Measurements from ENCODE around the gene PLA2G2E. TPM values are rescaled to one million over a fixed set of nuclear protein-coding genes. Genes with fewer than 3 reads are reported as not detected.

The PLA2G2E gene
- total RNA-seq, 6 experiments from 2014 or later, result not detected

DNA sequence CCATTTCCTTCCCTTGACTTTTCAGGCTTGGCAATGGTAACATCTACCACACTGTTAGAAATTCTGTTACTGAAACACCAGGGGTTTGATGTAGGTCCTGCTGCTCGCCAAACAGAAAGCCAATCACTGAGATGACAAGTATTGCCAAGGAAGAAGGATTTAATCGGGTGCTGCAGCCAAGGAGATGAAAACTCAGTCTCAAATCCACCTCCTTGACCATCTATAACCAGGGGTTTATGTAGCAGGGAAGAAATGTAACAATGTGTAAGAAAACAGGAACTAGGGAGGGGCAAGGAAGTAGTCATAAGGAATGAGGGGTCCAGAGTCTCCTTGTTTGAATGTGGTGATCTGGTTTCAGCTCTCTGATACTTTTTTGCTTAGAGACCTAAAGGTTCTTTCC lies 30.6 kb upstream of the PLA2G2E start:
- WGBS (ENCODE audit: insufficient coverage, low coverage, low lambda C conversion rate, missing lambda C conversion rate), result 62% methylated on average over 2 of the region's 2 CpGs
- Histone ChIP-seq H3K27me3 (no peaks in the 10 kb centered on the region), H3K4me1 (no peaks in the 10 kb centered on the region), H3K27ac (no peak overlapping the region), H3K4me3 (no peak overlapping the region), H3K36me3 (no peaks in the 10 kb centered on the region), H3K9me3 (no peaks in the 10 kb centered on the region)
- no peak for DNase-seq
- intact Hi-C loops (cut with DNase I), result no loop called here
- ATAC-seq, result no peak
- TF ChIP-seq, protein P1, sequence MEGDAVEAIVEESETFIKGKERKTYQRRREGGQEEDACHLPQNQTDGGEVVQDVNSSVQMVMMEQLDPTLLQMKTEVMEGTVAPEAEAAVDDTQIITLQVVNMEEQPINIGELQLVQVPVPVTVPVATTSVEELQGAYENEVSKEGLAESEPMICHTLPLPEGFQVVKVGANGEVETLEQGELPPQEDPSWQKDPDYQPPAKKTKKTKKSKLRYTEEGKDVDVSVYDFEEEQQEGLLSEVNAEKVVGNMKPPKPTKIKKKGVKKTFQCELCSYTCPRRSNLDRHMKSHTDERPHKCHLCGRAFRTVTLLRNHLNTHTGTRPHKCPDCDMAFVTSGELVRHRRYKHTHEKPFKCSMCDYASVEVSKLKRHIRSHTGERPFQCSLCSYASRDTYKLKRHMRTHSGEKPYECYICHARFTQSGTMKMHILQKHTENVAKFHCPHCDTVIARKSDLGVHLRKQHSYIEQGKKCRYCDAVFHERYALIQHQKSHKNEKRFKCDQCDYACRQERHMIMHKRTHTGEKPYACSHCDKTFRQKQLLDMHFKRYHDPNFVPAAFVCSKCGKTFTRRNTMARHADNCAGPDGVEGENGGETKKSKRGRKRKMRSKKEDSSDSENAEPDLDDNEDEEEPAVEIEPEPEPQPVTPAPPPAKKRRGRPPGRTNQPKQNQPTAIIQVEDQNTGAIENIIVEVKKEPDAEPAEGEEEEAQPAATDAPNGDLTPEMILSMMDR (IDR thresholded peaks at IDR 0.05), result no peak
- no peak for TF ChIP-seq POLR2A (IDR thresholded peaks at IDR 0.05)

DNA sequence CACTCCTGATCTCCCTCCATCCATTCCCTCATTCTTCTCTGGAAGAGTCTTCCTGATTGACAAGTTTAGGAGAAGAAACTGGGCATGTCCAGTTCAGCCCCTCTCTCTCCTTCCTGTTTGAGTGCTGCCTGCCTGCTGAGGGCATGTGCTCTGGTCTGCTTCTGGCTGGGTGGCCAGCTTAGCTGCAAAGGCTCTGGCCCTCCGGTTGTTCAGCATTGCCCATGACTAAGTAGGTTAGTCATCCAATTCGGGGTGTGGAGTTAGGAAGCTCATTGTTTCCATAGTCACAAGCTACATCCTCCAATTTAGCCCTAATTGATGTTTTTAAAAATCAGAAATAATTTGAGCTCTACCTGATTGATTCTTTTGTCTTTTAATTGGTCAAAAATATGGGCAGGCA lies 25.6 kb upstream of the PLA2G2E start:
- ATAC-seq, result no peak
- WGBS (ENCODE audit: insufficient coverage, low coverage, low lambda C conversion rate, missing lambda C conversion rate), result 29% methylated on average over 2 of the region's 2 CpGs
- intact Hi-C loops (cut with DNase I), result no loop called here

DNA sequence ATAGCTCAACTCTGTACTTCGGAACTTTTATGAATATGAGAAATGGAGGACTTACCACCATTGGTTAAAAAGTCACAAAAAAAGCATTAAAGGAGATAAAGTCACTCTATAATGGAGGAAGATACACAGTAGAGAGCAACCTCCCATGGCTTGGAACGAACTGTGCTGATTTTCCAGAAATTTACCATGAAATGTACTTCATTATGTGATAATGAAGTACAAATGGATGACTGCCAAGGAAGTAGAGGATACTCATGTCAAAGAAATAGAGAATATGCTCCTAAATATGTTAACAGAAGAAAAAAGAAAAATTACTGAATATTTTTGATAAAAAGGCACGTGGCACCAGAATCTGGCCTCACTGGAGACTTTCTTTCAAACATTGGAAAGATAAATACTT lies 23.6 kb upstream of the PLA2G2E start:
- no peak overlapping the region for H3K27ac ChIP-seq
- WGBS (ENCODE audit: insufficient coverage, low coverage, low lambda C conversion rate, missing lambda C conversion rate), result 54% methylated on average over 3 of the region's 3 CpGs
- intact Hi-C loops (cut with DNase I), result no loop called here
- H3K36me3 ChIP-seq, result no peaks in the 10 kb centered on the region
- DNase-seq, result no peak
- no peaks in the 10 kb centered on the region for H3K27me3 ChIP-seq
- no peak for ATAC-seq
- TF ChIP-seq, protein P1 (IDR thresholded peaks at IDR 0.05), result no peak
- TF ChIP-seq POLR2A (IDR thresholded peaks at IDR 0.05), result no peak
- no peak overlapping the region for H3K4me3 ChIP-seq
- no peaks in the 10 kb centered on the region for H3K9me3 ChIP-seq
- no peaks in the 10 kb centered on the region for H3K4me1 ChIP-seq

More for the DNA sequence above, 25.6 kb upstream of the PLA2G2E start:
- TF ChIP-seq POLR2A (IDR thresholded peaks at IDR 0.05), result no peak
- TF ChIP-seq, protein P1 (IDR thresholded peaks at IDR 0.05), result no peak
- no peaks in the 10 kb centered on the region for H3K36me3 ChIP-seq
- no peak for DNase-seq
- no peaks in the 10 kb centered on the region for H3K9me3 ChIP-seq
- H3K4me3 ChIP-seq, result no peak overlapping the region
- H3K27me3 ChIP-seq, result no peaks in the 10 kb centered on the region
- H3K27ac ChIP-seq, result no peak overlapping the region
- H3K4me1 ChIP-seq, result no peaks in the 10 kb centered on the region

DNA sequence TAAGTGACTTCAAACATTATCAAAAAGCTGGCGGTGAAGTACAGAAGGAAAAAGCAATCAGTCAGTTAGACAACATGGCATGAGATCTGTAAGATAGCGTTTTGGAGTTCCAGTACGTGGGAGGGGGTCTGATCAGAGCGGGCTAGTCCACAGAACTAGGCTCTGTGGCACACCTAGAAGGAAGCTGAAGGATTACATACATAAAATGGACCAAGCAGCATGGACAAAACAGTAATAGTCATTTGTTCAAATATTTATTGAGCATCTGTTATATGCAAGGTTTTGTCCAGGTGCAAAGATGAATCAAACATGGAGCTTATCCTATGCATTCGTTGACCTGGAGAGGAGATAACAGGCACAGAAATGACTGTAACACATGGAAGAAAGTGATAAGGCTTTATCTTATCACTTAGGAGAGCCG lies 22.9 kb upstream of the PLA2G2E start:
- no peak overlapping the region for H3K4me3 ChIP-seq
- no peak for DNase-seq
- no peaks in the 10 kb centered on the region for H3K27me3 ChIP-seq
- no peak for ATAC-seq
- H3K27ac ChIP-seq, result no peak overlapping the region
- WGBS (ENCODE audit: insufficient coverage, low coverage, low lambda C conversion rate, missing lambda C conversion rate), result 23% methylated on average over 6 of the region's 6 CpGs
- H3K9me3 ChIP-seq, result no peaks in the 10 kb centered on the region
- intact Hi-C loops (cut with DNase I), result no loop called here
- H3K36me3 ChIP-seq, result no peaks in the 10 kb centered on the region
- no peaks in the 10 kb centered on the region for H3K4me1 ChIP-seq
- no peak for TF ChIP-seq POLR2A (IDR thresholded peaks at IDR 0.05)
- TF ChIP-seq, protein P1 (IDR thresholded peaks at IDR 0.05), result no peak

DNA sequence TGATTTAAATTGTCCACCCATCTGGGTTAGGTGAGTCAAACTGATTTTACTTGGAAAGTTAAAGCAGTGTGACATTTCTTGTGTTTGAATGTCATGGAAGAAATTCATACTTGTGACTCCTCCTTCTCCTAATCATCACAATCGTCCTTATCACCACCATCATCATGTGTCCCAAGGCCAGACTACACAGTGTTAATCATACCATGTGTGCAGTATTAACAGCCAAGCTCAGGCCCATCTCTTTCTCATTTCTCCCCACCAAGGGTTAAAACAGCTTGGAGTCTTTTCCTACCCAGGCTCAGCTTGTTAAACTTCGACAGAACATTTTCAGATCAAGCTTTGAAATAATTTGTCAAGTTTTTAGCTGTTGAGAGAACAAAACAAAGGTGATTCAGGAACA lies 22.5 kb upstream of the PLA2G2E start:
- Histone ChIP-seq H3K27me3 (no peaks in the 10 kb centered on the region), H3K9me3 (no peaks in the 10 kb centered on the region), H3K27ac (no peak overlapping the region), H3K4me3 (no peak overlapping the region), H3K36me3 (no peaks in the 10 kb centered on the region), H3K4me1 (no peaks in the 10 kb centered on the region)
- TF ChIP-seq, protein P1 (IDR thresholded peaks at IDR 0.05), result no peak
- no peak for TF ChIP-seq POLR2A (IDR thresholded peaks at IDR 0.05)
- DNase-seq, result no peak
- 16% methylated on average over 2 of the region's 2 CpGs for WGBS (ENCODE audit: insufficient coverage, low coverage, low lambda C conversion rate, missing lambda C conversion rate)
- ATAC-seq, result no peak
- intact Hi-C loops (cut with DNase I), result no loop called here
